Erythroblast (primary cell): ENCODE data around the gene CHGA.

ENCODE experiments used
- GATA1 ChIP-seq: IDR thresholded peaks from 2 replicates; pipeline ENCODE4 v1.6.1; 2011; ENCODE audit warnings: low read depth, mild to moderate bottlenecking, control low read depth, low read length, moderate library complexity
- POLR2A ChIP-seq: IDR thresholded peaks from 2 replicates; pipeline ENCODE4 v1.6.1; 2011; ENCODE audit warnings: mild to moderate bottlenecking, low read length

DNA sequence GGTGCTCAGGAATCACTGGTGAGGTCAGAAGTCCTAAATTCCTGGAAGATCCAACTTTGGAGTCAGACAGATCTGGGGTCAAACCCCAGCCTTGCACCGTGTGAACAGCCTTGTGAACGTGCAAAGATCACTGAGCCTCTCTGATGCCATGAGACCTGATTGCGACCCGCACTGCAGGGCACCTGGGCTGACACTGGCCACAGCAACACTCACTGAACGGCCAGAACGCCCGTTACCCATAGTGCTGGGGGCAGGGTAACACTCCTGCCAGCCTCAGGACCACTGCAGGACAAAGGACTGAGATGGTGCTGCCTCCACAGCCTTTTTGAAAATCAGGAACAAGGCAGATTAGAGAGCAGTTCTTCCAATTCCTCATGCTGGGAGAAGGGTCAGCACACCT is 28.3 kb downstream of the CHGA start:
- TF ChIP-seq POLR2A (no peak), GATA1 (no peak)
